Stimulated activated effector memory CD8-positive, alpha-beta T cell treated with anti-CD3 and anti-CD28 coated beads, Interleukin-12 subunit alpha, Interleukin-12 subunit beta, amount 100 ng/mL, for 72 hours (primary cell): ENCODE measurements around the gene FBXO40.

Experiments used
- ATAC-seq: fragments of 150-1000 bp; cut with Tn5 transposase; 2 replicates; pipeline ENCODE4 v1.10.0; 2021
- DNase-seq, 2 donors: peaks; one replicate each; pipeline ENCODE4 v3.0.0; 2021 to 2022; ENCODE audit warnings: low spot score in 2 of 2
- H3K27ac Mint-ChIP-seq: one replicate; pipeline ENCODE4 v1.8.0; 2022; ENCODE audit warnings: mild to moderate bottlenecking, mixed read lengths
- H3K36me3 Mint-ChIP-seq: one replicate; pipeline ENCODE4 v1.8.0; 2022; ENCODE audit warnings: mild to moderate bottlenecking, mixed read lengths
- H3K4me1 Mint-ChIP-seq: one replicate; pipeline ENCODE4 v1.8.0; 2022; ENCODE audit warnings: mixed read lengths
- H3K4me3 Mint-ChIP-seq: one replicate; pipeline ENCODE4 v1.8.0; 2022; ENCODE audit warnings: mild to moderate bottlenecking, mixed read lengths
- H3K9me3 Mint-ChIP-seq: one replicate; pipeline ENCODE4 v1.8.0; 2022; ENCODE audit warnings: mixed read lengths

The FBXO40 gene

DNA sequence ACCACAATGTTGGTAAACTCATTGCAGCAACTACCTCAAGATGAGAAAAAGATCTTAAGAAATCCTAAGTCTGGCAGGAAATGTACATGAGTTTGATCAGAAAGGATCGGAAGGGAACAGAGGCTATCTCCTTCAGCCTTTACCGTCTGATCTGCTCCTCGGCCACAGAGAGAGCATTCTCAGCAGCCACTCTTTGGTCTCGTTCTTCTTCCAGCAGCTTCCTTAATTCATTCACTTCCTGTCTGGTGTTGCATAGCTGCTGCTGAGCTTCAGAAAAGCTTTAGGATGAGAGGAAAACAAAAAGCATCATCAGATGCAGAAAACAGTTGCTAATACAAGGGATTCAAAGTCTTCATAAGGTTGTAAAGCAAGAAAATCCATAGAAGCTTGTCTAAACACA is 74.2 kb downstream of the FBXO40 start:
- Mint-ChIP-seq H3K4me3 (no peak overlapping the region), H3K27ac (no peak overlapping the region), H3K36me3 (peaks cover 62% of the 10 kb centered on the region), H3K9me3 (no peaks in the 10 kb centered on the region), H3K4me1 (no peaks in the 10 kb centered on the region)
- ATAC-seq (no peak), DNase-seq (no peak)

DNA sequence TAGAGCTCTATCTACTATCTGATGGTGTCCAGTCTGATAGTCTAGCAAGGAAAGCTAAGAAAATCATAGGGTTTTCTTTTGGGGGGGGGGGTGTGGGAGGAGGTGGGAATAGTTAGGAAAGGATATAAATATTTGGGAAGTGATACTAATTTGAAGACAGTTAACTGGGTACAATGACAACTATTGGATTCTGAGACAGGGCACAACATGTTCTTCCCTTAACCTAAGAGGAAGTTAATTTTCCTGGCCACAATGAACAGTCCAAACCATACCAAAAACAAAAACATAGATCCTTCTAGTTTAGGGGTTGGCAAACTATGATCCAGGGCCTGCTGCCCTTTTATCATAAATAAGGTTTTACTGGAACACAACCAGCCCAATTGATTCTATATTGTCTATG is 77.5 kb downstream of the FBXO40 start:
- Mint-ChIP-seq H3K4me1 (no peaks in the 10 kb centered on the region), H3K9me3 (no peaks in the 10 kb centered on the region), H3K36me3 (peaks cover 85% of the 10 kb centered on the region), H3K27ac (no peak overlapping the region), H3K4me3 (no peak overlapping the region)
- DNase-seq (no peak), ATAC-seq (no peak)

DNA sequence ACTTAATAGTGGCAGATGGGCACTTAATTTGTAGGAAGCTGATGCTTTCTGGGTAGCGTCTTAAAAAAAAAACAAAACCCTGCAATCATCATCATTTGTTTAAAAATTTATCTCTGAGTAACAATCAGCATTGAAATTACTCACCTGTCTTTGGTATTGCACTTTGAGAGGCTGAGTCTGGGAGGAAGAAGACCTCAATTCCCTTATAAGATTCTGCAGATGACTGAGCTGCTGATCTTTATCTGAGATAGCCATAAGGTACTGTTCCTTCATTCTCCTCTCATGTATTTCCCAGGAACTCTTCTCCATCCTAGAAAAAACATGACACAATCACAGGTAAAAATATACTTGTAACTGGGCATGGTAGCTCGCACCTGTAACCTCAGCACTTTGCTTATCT is 84.0 kb downstream of the FBXO40 start:
- H3K4me3 Mint-ChIP-seq = no peak overlapping the region

More for the DNA sequence above, 84.0 kb downstream of the FBXO40 start:
- Mint-ChIP-seq H3K27ac (no peak overlapping the region), H3K36me3 (peaks cover 100% of the 10 kb centered on the region), H3K9me3 (no peaks in the 10 kb centered on the region), H3K4me1 (no peaks in the 10 kb centered on the region)
- no peak for ATAC-seq
- no peak for DNase-seq
